ENCODE data around the gene KRTAP19-7.

The KRTAP19-7 gene

GRCh38 chr21:30561264-30561895 is at the start of gene KRTAP19-7:
Gene KRTAP19-7 (minus strand): TSS chr21:30561314. CDS start chr21:30561289, 25 bp downstream.
- DNase-seq: no peak

- DNase-seq: no peak
Measured at GRCh38 chr21:30605968-30606367, 44.9 kb upstream of the KRTAP19-7 start.

- no peak for DNase-seq
Measured at GRCh38 chr21:30600787-30601186, 39.7 kb upstream of the KRTAP19-7 start, which contains the start of gene KRTAP22-1. Gene KRTAP22-1 (plus strand): TSS chr21:30601087.

GRCh38 chr21:30598802-30599201 is 37.7 kb upstream of the KRTAP19-7 start, which contains the start of gene KRTAP6-2:
Gene KRTAP6-2 (minus strand): TSS chr21:30598902. CDS start chr21:30598874, 28 bp downstream.
- no peak for DNase-seq

GRCh38 chr21:30592140-30592539 is 31.0 kb upstream of the KRTAP19-7 start, which contains the start of gene KRTAP6-3:
Gene KRTAP6-3 (plus strand): TSS chr21:30592440. CDS start chr21:30592446, 6 bp downstream.
- DNase-seq: no peak

GRCh38 chr21:30590297-30590696 is 29.2 kb upstream of the KRTAP19-7 start, which contains the start of gene KRTAP22-2:
Gene KRTAP22-2 (minus strand): TSS chr21:30590397.
- no peak for DNase-seq

- peak; percentile 31 for DNase-seq
Measured at GRCh38 chr21:30582870-30583269, 21.8 kb upstream of the KRTAP19-7 start.

- no peak for DNase-seq
Measured at GRCh38 chr21:30580132-30580531, 19.0 kb upstream of the KRTAP19-7 start.

GRCh38 chr21:30579346-30579745 is 18.2 kb upstream of the KRTAP19-7 start:
- no peak for DNase-seq

GRCh38 chr21:30577766-30578165 is 16.7 kb upstream of the KRTAP19-7 start:
- DNase-seq: no peak

GRCh38 chr21:30567617-30568016 is 6.5 kb upstream of the KRTAP19-7 start:
- no peak for DNase-seq

GRCh38 chr21:30563630-30564029 is 2.5 kb upstream of the KRTAP19-7 start:
- DNase-seq: no peak

GRCh38 chr21:30563072-30563471 is 2.0 kb upstream of the KRTAP19-7 start:
- no peak for DNase-seq

GRCh38 chr21:30561957-30562356 is 843 bp upstream of the KRTAP19-7 start:
- no peak for DNase-seq

- no peak for DNase-seq
Measured at GRCh38 chr21:30555095-30555494, 6.0 kb downstream of the KRTAP19-7 start.

GRCh38 chr21:30552782-30553181 is 8.3 kb downstream of the KRTAP19-7 start:
- no peak for DNase-seq

GRCh38 chr21:30541764-30542163 is 19.4 kb downstream of the KRTAP19-7 start, which contains the start of gene KRTAP19-6:
Gene KRTAP19-6 (minus strand): TSS chr21:30541864. CDS start chr21:30541833, 31 bp downstream.
- no peak for DNase-seq

GRCh38 chr21:30518876-30519275 is 42.2 kb downstream of the KRTAP19-7 start:
- no peak for DNase-seq

GRCh38 chr21:30515681-30516080 is 45.4 kb downstream of the KRTAP19-7 start:
- no peak for DNase-seq

Data from eye (tissue), 1 donor.